Stromal cell of bone marrow (primary cell): ENCODE data around the gene ZNF526.
"Not testable (repeated sequence)": the region's sequence is repeated elsewhere in the genome, so short reads cannot be mapped to it uniquely, and the experiment has no call there.

Experiments used
- DNase-seq: peaks from one replicate; pipeline ENCODE4 v3.0.0-alpha.2; 2012; ENCODE audit warnings: low read depth

Gene ZNF526

DNA sequence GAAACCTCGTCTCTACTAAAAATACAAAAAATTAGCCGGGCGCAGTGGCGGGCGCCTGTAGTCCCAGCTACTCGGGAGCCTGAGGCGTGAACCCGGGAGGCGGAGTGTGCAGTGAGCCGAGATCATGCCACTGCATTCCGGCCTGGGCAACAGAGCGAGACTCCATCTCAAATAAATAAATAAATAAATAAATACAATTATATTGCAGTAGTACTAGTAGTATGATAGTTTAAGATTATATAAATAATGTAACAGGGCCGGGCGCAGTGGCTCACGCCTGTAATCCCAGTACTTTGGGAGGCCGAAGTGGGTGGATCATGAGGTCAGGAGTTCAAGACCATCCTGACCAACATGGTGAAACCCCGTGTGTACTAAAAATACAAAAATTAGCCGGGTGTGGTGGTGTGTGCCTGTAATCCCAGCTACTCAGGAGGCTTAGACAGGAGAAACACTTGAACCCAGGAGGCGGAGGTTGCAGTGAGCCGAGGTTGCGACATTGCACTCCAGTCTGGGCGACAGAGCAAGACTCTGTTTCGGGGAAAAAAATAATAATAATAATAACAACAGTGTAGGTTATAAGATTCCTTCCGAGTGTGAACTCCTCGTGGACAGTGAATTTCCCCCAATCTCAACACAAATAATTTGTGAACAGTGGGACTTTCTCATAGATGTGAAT is 47.0 kb downstream of the ZNF526 start:
- DNase-seq = not testable (repeated sequence)

DNA sequence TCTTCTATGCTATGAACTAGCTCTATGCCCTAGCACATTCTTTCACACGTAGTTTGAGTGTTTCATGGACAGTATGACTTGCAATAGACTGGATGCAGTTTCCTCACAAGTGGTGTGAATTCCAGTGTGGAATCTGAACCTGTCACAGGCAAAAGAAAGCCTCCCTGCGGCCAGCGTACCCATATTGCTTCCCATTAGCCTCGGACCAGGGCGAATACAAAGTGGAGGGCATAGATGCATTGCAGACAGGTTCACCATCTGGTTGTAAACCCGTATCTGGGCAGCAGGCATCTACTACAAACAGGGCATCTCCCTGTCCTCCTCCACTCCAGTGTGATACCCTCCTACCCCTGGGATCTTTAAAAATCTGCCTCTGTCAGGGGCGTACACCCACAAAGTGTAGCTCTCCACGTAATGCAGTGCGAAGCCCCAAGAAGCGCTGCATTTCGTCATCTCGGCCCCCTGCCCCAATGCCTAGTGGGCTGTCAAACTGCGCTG is 47.6 kb downstream of the ZNF526 start:
- DNase-seq = no peak

DNA sequence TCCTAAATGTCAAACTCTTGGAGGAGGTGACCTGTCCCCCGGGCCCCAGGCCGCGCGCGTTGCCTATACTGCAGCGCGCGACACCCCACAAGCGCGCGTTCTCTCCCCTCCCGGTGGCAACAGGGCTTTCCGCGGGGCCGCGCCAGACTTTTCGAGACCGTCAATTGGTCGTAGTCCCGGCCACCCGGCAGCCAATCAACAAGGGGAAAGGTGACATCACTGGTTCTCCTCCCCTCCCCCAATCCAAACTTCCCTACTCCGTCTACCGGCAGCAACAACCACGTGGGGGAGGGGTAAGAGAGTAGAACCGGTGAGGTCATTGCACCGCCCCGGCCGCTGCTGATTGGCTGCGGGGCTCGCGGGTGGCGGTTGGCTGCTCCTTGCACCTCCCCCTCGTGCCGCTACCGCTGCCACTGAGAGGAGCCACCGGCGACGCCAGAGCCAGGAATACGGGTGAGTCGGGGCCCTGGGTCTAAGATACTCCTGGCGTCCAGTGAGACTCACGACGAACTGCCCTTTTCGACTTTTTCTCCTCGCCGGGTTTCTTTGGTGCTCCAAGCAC is 48.1 kb downstream of the ZNF526 start:
- peak; percentile 99 for DNase-seq

DNA sequence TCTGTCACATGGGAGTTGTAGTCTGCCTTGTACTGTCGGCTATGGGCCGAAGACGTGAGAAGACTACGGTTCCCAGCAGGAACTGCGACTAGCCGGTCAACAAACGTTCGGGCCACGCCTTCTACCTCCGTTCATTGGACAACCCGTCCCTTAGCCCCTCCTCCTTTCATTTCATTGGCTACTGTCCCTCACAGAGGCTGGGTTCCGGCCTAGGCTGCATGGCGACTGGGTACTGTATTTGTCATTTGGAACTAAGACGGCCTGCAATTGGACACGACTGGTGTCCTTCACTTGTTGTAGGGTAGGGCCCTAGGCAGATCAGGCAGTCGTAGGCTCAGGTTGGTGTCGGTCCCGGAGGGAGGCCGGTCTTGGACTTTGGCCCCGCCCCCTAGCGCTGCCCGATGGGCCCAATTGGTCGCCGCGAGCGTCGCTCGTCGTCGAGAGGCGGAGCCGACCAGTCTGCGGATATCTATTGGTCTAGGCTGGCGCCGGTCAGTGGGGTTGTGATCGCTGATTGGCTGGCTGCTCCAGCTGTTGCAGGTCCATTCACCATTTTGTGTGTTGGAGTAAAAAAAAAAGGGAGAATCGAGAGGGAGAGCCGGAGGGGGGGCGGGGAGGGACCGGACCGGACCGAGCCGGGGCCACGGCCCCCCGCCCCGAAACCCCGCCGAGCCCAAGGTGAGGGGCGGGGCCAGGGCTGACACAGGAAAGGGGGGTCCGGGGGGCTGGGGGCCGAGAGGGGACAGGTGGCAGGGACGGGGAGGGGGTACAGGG is 48.8 kb downstream of the ZNF526 start, which contains the start of gene CIC:
Gene CIC, plus strand, starts transcription at position 549 of the 774 bp plus-strand sequence. CDS start 2,532 bp downstream, outside the sequence.
- DNase-seq = peak; percentile 100

DNA sequence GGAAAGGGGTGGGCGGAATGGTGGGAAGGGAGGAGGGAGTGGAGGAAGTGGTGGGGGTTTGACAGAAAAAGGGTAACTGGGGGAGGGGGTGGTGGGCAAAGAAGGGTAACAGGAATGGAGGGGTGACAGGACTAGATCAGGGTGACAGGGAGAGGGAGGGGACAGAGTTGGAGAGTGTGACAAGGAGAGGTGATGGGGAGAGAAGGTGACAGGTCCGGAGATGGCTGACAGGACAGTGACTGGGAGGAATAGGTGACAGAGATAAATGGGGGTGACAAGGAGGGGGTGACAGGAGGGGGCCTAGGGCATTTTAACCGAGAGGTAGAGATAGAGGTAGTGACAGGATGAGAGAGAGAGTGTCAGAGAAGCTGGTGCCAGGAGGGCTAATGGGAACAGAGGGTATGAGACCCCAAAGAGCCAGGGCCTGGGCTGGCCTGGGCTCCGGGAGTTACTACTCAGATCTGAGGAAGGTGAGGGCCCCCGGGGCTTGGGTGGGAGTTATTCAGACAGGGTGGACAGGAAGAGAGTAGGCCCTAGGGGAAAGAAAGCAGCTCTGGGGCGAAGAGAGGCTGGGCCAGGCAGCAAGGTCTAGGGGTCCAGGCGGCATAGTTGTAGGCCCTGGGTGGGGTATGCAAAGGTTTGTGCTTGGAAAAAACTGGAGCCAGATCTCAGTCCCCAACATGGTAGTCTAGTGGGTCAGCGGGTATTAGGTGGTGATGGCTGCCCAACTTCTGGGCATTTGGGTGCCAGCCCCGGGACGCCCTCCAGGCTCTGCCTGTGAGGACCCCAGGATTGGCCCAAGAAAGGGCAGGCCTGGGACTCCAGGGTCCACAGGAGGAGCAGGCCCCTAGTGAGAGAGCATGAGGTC is 49.6 kb downstream of the ZNF526 start:
- DNase-seq = no peak

DNA sequence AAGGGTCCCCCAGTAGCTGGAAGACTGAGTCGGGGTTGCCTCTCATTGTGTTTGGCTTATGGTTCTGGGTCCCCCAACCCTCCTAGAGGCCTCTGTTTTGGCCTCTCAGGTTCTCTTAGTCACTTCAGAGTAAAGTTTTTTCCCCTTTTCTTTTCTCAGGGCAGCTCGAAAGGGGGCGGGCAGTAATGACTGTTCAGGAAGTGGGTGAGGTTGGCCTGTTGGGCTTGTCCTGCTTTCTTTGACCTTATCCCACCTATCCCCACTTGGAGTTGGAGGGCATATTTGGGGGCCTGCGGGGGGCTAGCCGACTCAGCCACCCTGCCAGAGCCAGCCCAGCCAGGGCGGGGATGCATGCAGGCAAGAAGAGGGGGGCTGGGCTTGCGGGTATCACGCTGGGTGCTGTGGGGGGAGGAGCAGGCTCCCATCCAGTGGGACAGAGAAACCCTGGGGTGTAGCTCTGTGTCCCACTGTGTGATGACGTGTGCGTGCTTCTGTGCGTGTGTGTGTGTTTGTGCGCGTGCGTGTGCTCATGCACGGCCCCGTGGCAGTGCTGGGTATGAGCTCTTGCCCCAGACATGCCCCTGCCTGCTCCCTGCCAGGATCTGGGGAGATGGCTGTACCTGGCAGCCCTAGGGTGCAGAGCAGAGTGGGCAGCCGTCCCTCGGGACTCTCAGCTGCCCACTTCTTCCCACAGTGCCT is 50.4 kb downstream of the ZNF526 start:
- DNase-seq = peak; percentile 78

DNA sequence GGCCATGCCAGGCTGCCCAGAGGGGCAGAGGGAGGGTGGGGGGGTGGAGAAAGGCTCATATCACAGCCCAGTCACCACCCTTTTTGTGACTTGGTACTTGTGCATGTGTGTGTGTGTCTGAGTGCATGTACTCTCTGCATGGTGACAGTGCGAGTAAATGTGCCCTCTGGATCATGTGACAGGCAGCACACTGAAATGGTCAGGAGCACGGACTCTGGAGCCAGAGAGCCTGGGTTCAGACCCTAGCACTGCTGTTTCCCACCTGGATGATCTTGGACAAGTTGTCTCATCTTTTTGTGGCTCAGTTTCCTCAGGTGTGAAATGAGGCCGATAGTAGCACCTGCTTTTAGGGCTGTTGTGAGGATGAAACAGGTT is 50.9 kb downstream of the ZNF526 start:
- no peak for DNase-seq

DNA sequence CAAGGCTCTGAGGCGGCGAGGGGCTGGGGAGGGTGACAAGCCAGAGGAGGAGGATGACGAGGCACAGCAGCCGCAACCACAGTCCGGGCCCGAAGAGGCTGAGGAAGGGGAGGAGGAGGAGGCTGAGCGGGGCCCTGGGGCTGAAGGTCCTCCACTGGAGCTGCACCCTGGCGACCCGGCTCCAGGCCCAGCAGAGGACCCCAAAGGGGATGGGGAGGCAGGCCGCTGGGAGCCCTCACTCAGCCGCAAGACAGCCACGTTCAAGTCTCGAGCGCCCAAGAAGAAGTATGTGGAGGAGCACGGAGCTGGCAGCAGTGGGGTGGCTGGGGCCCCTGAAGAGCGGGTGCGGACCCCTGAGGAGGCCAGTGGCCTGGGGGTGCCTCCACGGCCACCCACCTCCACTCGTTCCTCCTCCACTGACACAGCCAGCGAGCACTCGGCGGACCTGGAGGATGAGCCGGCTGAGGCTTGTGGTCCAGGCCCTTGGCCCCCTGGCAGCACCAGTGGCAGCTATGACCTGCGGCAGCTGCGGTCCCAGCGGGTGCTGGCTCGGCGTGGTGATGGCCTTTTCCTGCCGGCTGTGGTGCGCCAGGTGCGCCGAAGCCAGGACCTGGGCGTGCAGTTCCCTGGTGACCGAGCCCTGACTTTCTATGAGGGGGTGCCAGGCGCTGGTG is 51.9 kb downstream of the ZNF526 start:
- DNase-seq = no peak

DNA sequence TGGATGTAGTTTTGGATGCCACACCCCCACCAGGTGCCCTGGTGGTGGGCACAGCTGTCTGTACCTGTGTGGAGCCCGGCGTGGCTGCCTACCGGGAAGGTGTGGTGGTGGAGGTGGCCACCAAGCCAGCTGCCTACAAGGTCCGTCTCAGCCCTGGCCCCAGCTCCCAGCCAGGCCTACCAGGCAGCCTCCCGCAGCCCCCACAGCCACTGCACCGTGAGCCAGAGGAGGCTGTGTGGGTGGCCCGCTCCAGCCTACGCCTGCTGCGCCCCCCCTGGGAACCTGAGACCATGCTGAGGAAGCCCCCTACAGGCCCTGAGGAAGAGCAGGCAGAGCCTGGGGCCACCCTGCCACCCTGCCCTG is 52.4 kb downstream of the ZNF526 start:
- DNase-seq = no peak

DNA sequence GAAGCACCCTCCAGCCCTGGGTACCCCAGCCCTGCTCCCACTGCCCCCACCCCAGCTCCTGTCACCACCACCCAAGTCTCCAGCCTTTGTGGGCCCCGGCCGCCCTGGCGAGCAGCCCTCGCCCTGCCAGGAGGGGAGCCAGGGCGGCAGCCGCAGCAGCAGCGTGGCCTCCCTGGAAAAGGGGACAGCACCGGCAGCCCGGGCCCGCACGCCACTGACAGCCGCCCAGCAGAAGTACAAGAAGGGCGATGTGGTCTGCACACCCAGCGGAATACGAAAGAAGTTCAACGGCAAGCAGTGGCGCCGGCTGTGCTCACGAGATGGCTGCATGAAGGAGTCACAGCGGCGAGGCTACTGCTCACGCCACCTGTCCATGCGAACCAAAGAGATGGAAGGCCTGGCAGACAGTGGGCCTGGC is 52.9 kb downstream of the ZNF526 start:
- DNase-seq = no peak

DNA sequence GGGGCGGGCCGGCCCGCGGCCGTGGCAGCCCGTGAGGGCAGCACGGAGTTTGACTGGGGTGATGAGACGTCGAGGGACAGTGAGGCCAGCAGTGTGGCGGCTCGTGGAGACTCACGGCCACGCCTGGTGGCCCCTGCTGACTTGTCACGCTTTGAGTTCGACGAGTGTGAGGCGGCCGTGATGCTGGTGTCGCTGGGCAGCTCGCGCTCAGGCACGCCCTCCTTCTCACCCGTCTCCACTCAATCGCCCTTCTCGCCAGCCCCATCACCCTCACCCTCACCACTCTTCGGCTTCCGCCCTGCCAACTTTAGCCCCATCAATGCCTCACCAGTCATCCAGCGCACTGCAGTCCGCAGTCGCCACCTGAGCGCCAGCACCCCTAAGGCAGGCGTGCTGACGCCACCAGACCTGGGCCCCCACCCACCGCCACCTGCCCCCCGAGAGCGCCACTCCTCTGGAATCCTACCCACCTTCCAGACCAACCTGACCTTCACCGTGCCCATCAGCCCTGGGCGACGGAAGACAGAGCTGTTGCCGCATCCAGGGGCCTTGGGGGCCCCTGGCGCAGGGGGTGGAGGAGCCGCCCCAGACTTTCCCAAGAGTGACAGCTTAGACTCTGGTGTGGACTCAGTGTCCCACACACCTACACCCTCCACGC is 53.4 kb downstream of the ZNF526 start:
- no peak for DNase-seq

DNA sequence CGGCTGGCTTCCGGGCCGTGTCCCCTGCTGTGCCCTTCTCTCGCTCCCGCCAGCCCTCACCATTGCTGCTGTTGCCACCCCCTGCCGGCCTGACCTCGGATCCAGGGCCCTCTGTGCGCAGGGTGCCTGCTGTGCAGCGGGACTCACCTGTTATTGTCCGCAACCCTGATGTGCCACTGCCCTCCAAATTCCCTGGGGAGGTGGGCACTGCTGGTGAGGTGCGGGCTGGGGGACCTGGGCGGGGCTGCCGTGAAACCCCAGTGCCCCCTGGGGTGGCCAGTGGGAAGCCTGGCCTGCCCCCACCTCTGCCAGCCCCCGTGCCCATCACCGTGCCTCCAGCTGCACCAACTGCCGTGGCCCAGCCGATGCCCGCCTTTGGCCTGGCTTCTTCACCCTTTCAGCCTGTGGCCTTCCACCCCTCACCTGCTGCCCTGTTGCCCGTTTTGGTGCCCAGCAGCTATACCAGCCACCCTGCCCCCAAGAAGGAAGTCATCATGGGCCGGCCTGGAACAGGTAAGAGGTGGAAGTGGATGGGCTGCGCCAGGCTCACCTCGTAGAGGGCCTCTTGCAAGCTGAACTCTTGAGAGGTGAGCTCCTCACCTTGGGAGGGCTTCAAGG is 54.1 kb downstream of the ZNF526 start:
- DNase-seq = no peak

DNA sequence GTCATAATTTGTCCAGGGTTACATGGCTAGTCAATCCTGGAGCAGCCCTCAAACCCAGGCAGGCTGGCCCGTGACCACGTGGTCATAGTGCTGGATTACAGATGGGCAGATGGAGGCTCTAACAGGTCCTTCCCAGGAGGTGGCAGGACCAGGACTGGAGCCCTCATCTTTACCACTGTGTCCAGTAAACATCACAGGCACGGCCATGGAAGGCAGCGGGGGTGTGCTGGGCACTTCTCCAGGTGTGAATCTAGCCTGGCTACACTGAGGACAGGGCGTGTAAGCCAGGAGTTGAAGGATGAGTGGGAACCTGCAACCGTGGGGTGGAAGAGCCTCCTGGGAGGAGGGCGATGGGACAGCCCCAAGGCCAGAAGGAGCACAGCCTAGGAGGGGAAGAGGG is 55.0 kb downstream of the ZNF526 start:
- no peak for DNase-seq

DNA sequence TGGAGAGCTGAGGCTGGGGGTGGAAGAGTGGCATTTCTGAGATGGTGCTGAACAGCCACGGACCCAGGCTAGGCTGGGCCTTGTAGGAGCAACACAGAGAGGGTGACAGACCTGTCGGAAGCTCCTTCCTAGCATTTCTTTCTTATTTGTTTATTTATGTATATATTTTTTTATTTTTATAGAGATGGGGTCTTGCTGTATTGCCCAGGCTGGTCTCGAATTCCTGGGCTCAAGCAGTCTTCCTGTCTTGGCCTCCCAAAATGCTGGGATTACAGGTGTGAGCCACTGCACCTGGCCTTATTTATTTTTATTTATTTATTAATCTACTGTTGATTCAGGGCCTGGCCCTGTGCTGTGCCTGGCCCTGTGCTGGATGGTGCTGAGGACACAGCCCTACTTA is 55.4 kb downstream of the ZNF526 start:
- no peak for DNase-seq

DNA sequence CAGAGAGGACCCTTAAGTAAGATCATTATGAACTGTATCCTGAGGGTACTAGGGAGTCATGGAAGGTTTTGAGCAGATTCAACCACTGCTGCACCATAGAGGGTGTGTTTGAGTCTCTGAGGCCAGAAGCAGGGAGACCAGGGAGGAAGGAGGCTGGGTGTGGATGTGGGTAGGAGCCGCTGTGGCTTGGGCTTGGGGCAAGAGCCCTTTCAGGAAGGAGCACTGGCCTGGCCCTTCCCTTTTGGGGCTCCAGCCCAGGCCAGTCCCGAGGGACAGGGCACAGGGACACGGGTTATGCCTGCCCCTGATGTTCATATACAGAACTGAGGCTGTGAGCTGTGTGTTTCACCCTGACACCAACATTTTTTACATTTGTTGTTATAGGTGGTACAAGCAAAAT is 56.2 kb downstream of the ZNF526 start:
- no peak for DNase-seq

DNA sequence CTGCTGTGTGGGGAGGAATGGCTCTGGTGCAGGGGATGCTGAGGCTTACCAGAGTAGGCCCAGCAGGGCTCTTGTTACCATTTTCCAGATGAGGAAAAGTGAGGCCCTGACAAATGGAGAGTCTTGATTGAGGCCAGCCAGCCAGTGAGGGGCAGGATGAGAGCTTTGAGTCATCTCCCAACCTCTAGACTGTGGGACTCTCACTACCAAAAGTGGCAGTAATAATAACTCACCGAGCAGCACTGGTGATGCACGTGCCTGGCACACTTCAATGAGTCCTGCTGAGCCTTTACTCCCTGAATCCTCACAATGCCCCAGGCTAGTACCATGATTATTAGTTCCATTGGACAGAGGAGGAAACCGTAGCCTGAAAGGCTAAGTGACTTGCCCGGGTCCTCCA is 56.7 kb downstream of the ZNF526 start:
- DNase-seq = no peak
